ENCODE measurements around the gene PILRA.

- TF ChIP-seq EP300 (IDR thresholded peaks at IDR 0.05) (no peak), POLR2A (IDR thresholded peaks at IDR 0.05) (no peak)
Observed at GRCh38 chr7:100413346-100413745, 40.1 kb downstream of the PILRA start.
